ENCODE measurements around the gene PYDC1. TPM values are rescaled to one million over a fixed set of nuclear protein-coding genes. Genes with fewer than 3 reads are reported as not detected.
"Not testable (repeated sequence)": the region's sequence is repeated elsewhere in the genome, so short reads cannot be mapped to it uniquely, and the experiment has no call there.

Gene PYDC1
- polyA plus RNA-seq, 4 donors: not detected

DNA sequence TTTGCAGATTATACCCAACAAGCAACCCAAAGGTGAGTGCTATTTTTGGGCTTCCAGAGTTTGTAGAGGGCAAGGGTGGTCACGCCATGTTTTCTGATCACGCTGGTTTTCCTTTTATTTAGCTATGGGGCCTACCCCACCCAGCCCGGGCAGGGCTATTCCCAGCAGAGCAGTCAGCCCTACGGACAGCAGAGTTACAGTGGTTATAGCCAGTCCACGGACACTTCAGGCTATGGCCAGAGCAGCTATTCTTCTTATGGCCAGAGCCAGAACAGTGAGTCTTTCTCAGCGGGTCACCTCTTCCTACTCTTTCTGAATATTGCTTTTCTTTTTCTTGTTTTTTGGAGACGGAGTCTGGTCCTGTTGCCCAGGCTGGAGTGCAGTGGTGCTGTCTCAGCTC, 34.5 kb downstream of the PYDC1 start:
- no peak for DNase-seq (ENCODE audit: low read depth in 4 of 4, low spot score in 3 of 4)

DNA sequence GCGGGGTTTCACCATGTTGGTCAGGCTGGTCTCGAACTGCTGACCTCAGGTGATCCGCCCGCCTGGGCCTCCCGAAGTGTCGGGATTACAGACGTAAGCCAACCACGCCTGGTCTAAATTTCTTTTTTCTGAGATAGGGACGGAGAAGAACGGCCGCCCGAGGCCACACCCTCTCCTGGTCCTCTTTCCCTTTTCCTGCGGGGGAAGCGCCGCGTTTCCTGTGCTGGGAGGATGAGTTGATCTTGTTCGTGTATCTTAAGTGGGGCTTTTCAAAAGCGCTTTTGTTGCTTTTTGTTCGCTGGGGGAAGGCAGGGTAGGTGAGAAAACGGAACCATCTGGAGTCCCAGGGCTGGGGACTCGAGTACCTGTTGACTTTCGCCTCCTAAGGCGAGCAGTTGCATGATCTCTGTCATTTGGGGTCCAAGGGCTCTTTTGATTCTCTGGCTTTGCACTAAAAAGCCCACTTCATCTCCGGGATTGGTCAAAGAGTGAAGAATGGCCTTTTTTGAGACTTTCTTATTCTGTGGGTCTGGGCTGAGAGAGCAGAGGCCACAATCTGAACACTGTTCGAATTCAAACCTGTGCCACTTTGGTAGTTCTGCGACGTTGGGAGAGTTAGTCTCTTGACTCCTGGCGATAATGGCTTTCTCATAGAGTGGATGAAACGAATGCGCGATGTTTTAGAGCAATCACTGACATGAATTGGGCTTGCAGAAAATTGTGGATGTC, 35.7 kb downstream of the PYDC1 start:
- DNase-seq (ENCODE audit: low read depth in 4 of 4, low spot score in 3 of 4): no peak

DNA sequence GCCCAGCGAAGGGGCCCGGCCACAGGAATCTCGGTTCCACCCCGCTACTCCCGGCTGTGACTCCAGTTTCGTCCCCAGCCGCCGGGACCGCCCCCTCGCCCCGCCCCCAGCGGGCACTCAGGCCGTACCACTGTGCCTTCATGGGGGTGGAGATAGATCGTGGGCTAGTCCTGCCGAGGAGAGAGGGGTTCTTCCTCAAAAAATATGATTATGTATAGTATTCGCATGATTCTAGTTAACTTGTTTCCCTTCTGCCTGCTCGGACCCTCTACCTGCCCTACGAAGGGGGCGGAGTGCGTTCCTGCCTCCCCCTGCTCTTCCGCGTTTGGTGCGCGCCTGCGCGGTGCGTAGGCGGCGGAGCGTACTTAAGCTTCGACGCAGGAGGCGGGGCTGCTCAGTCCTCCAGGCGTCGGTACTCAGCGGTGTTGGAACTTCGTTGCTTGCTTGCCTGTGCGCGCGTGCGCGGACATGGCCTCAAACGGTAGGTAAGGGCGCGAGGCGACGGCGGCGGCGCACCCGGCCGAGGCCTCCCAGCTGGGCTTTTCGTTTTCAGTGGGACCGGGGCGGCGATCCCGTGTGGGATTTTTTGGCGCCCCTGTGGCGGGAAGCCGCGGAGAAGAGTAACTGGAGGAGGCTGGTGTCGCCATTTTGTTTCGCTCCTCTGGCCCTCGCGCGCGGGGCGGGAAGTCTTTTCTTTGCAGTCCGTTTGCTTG, 37.0 kb downstream of the PYDC1 start, which contains the start of gene FUS:
FUS (plus strand) TSS at position 393 of the 713 bp plus-strand sequence; CDS start at position 469, 76 bp downstream.
- peak; percentile 87 to 91 (median 88) for DNase-seq (ENCODE audit: low read depth in 4 of 4, low spot score in 3 of 4)

DNA sequence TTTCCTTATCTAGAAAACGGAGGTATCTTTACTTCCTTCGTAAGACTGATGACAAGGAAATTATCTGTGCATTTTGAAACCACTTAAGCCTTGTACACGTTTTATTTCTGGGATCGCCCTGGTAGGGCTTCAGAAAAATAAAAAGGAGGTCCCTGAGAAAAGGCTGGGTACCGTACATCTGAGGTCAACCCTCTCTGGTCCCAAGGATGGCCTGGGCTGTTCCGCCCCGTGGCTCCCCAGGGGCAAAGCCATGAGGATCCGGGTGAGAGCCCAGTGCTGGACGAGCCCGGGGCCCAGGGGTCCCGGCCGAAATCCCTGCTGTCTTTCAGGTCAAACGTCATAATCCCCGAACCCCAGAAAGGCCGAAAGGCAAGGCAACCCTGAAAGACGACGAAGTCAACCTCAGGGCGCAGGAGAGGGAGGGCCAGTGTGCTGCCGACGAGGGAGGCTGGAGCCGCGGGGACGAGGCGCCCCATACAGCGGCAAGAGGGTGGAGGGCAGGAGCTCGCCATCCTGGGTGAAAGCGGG, 37.7 kb downstream of the PYDC1 start:
- no peak for DNase-seq (ENCODE audit: low read depth in 4 of 4, low spot score in 3 of 4)

DNA sequence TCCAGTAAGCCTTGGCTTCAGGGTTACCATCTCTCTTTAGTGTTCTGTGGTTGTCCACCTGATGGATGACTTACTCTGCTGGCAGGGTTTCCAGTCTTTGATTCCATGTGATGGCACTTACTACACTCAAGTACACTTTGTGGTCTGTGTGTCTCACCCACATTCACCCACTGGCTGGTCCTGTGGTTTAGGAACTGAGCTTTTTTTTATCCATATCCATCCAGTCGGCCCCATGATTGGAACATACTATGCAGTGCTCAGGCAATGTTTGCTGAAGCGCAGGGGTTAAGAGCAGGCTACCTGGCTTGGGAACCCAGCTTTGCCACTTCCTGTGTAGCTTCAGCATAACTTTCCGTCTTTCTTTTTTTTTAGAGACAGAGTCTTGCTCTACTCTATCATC, 39.8 kb downstream of the PYDC1 start:
- DNase-seq (ENCODE audit: low read depth in 4 of 4, low spot score in 3 of 4): no peak

DNA sequence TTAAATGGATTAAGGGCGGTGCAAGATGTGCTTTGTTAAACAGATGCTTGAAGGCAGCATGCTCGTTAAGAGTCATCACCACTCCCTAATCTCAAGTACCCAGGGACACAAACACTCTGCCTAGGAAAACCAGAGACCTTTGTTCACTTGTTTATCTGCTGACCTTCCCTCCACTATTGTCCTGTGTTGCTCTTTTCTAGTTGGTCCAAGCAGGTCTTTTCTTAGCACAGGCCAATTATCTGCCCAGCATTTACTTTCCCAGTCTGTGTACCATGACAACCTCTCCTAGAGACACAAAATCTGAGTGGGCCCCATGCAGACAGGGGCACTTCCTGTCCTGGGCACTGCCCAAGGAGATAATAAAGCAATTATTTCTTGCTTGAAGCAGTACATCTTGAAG, 46.9 kb downstream of the PYDC1 start:
- not testable (repeated sequence) for DNase-seq (ENCODE audit: low read depth in 4 of 4, low spot score in 3 of 4)

DNA sequence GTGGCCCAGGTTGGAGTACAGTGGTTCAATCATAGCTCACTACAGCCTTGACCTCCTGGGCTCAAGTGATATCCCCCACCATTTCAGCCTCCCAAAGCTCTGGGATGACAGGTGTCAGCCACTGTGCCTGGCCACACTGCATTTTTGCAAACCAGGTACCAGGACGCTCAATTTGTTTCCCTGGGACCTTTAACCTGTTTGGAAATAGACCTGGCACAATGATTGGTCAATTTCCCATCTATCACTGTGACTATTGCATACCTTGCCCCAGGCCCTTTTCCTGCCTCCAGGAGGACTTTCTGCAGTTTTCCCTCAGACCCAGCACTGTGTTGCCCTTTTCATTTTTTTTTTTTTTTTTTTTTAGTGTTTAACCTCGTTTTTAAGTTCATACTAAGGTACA, 48.1 kb downstream of the PYDC1 start:
- DNase-seq (ENCODE audit: low read depth in 4 of 4, low spot score in 3 of 4): no peak

DNA sequence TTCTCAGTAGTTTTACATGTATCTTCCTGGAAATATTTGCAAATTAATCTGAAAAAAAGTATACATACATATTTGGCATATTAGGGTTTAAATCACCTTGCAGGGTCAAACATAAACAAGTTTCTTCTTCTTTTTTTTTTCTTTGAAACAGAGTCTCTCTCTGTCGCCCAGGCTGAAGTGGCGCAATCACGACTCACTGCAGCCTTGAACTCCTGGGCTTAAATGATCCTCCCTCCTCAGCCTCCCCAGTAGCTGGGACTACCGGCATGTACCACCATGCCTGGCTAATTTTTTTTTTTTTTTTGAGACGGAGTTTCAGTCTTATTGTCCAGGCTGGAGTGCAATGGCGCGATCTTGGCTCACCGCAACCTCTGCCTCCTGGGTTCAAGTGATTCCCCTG, 49.6 kb downstream of the PYDC1 start:
- DNase-seq (ENCODE audit: low read depth in 4 of 4, low spot score in 3 of 4): no peak

Other genes with a start within 250 kb of the PYDC1 start
- 10 to 100 TPM in 2 of 4 donors, 1 to 10 TPM in 2; 6.7 to 11.8 (median 8.9) TPM for gene HSD3B7, start 231.9 kb downstream of the PYDC1 start, polyA plus RNA-seq (ENCODE audit: insufficient read length in 4 of 4)
- 1 to 10 TPM; 1.2 to 2.8 (median 2.2) TPM for gene STX1B, start 206.5 kb downstream of the PYDC1 start, polyA plus RNA-seq (ENCODE audit: insufficient read length in 4 of 4)
- gene STX4, start 183.6 kb downstream of the PYDC1 start, polyA plus RNA-seq (ENCODE audit: insufficient read length in 4 of 4): 10 to 100 TPM; 29.1 to 48.6 (median 34.8) TPM
- gene ZNF668, start 142.9 kb downstream of the PYDC1 start, polyA plus RNA-seq (ENCODE audit: insufficient read length in 4 of 4): 1 to 10 TPM; 4.6 to 9.0 (median 5.7) TPM
- gene ZNF646, start 142.7 kb downstream of the PYDC1 start, polyA plus RNA-seq (ENCODE audit: insufficient read length in 4 of 4): 10 to 100 TPM; 10.3 to 15.0 (median 11.7) TPM
- 1 to 10 TPM in 3 of 4 donors, under 1 TPM in 1; 0.59 to 2.1 (median 1.1) TPM for gene PRSS53, start 128.2 kb downstream of the PYDC1 start, polyA plus RNA-seq (ENCODE audit: insufficient read length in 4 of 4)
- 10 to 100 TPM; 74.1 to 77.8 (median 76.9) TPM for gene VKORC1, start 122.3 kb downstream of the PYDC1 start, polyA plus RNA-seq (ENCODE audit: insufficient read length in 4 of 4)
- gene BCKDK, start 108.7 kb downstream of the PYDC1 start, polyA plus RNA-seq (ENCODE audit: insufficient read length in 4 of 4): 10 to 100 TPM; 30.1 to 46.3 (median 35.9) TPM
- gene KAT8, start 99.5 kb downstream of the PYDC1 start, polyA plus RNA-seq (ENCODE audit: insufficient read length in 4 of 4): 10 to 100 TPM; 54.1 to 80.2 (median 62.6) TPM
- gene PRSS8, start 81.4 kb downstream of the PYDC1 start, polyA plus RNA-seq (ENCODE audit: insufficient read length in 4 of 4): 10 to 100 TPM in 3 of 4 donors, 1 to 10 TPM in 1; 2.1 to 70.6 (median 54.9) TPM
- 1 to 10 TPM in 2 of 4 donors, under 1 TPM in 2; 0.73 to 2.4 (median 1.5) TPM for gene PRSS36, start 67.1 kb downstream of the PYDC1 start, polyA plus RNA-seq (ENCODE audit: insufficient read length in 4 of 4)
- gene FUS, start 37.0 kb downstream of the PYDC1 start, polyA plus RNA-seq (ENCODE audit: insufficient read length in 4 of 4): 100 to 1,000 TPM; 577 to 823 (median 699) TPM
- gene PYCARD, start 14.4 kb downstream of the PYDC1 start, polyA plus RNA-seq (ENCODE audit: insufficient read length in 4 of 4): 10 to 100 TPM in 2 of 4 donors, 1 to 10 TPM in 2; 8.5 to 13.7 (median 10.9) TPM
- under 1 TPM; 0.04 to 0.15 (median 0.11) TPM for gene TRIM72, start 3.0 kb downstream of the PYDC1 start, polyA plus RNA-seq (ENCODE audit: insufficient read length in 4 of 4)
- gene ITGAM, start 42.8 kb upstream of the PYDC1 start, polyA plus RNA-seq (ENCODE audit: insufficient read length in 4 of 4): 1 to 10 TPM; 1.3 to 5.4 (median 2.5) TPM
- gene ITGAX, start 138.0 kb upstream of the PYDC1 start, polyA plus RNA-seq (ENCODE audit: insufficient read length in 4 of 4): 1 to 10 TPM in 2 of 4 donors, under 1 TPM in 2; 0.53 to 1.8 (median 1.0) TPM
- under 1 TPM in 3 of 4 donors, not detected in 1; 0.09 to 0.18 (median 0.10) TPM for gene ITGAD, start 176.2 kb upstream of the PYDC1 start, polyA plus RNA-seq (ENCODE audit: insufficient read length in 4 of 4)
- under 1 TPM in 3 of 4 donors, not detected in 1; 0.60 to 0.99 (median 0.79) TPM for gene COX6A2, start 211.2 kb upstream of the PYDC1 start, polyA plus RNA-seq (ENCODE audit: insufficient read length in 4 of 4)
- 1 to 10 TPM; 2.8 to 3.2 (median 2.9) TPM for gene ZNF843, start 225.7 kb upstream of the PYDC1 start, polyA plus RNA-seq (ENCODE audit: insufficient read length in 4 of 4)
- gene ARMC5, start 242.4 kb upstream of the PYDC1 start, polyA plus RNA-seq (ENCODE audit: insufficient read length in 4 of 4): 10 to 100 TPM in 2 of 4 donors, 1 to 10 TPM in 2; 9.0 to 15.1 (median 10.3) TPM